Skeletal muscle tissue (tissue), 4 donors: ENCODE data around the gene TMEM150B. TPM values are rescaled to one million over a fixed set of nuclear protein-coding genes. Genes with fewer than 3 reads are reported as not detected.
A peak's percentile ranks its signal among the peaks of the same experiment; 100 is the strongest.
"Not testable (repeated sequence)": the region's sequence is repeated elsewhere in the genome, so short reads cannot be mapped to it uniquely, and the experiment has no call there.

Source experiments
- H3K27ac ChIP-seq: one replicate; pipeline ENCODE4 v1.7.0; 2013; ENCODE audit warnings: mild to moderate bottlenecking, low read depth, low read length, inconsistent platforms
- H3K27me3 ChIP-seq, 3 donors: one replicate each; pipeline ENCODE4 v1.7.0; 2013; ENCODE audit warnings: low read length in 3 of 3; ENCODE audit not compliant: control insufficient read depth in 3 of 3, insufficient read depth in 3 of 3
- H3K36me3 ChIP-seq, 3 donors: one replicate each; pipeline ENCODE4 v1.7.0; 2013; ENCODE audit warnings: low read length in 3 of 3; ENCODE audit not compliant: control insufficient read depth in 3 of 3, insufficient read depth in 3 of 3
- H3K4me1 ChIP-seq, 3 donors: one replicate each; pipeline ENCODE4 v1.7.0; 2013; ENCODE audit warnings: low read length in 3 of 3, mild to moderate bottlenecking in 3 of 3; ENCODE audit not compliant: control insufficient read depth in 3 of 3, insufficient read depth in 3 of 3
- H3K4me3 ChIP-seq, 3 donors: one replicate each; pipeline ENCODE4 v1.7.0; 2013; ENCODE audit warnings: low read length in 3 of 3
- H3K9ac ChIP-seq, 3 donors: one replicate each; pipeline ENCODE4 v1.7.0; 2013; ENCODE audit warnings: low read length in 3 of 3, mild to moderate bottlenecking in 3 of 3, moderate library complexity in 2 of 3, low read depth in 1 of 3
- H3K9me3 ChIP-seq, 3 donors: one replicate each; pipeline ENCODE4 v1.7.0; 2013; ENCODE audit warnings: low read length in 3 of 3; ENCODE audit not compliant: control insufficient read depth in 3 of 3
- total RNA-seq: library from RNA; depleted of rRNA; stranded (reverse); fragments of >200 nt; gene quantifications from one replicate; pipeline ENCODE4 v1.2.3, GENCODE V29; 2014
- donor health status: Osteomylitis.

The TMEM150B gene
- total RNA-seq, 1 donor from 2014 or later: 0.52 TPM

GRCh38 chr19:55339105-55339888 is 14.2 kb upstream of the TMEM150B start, which contains the start of gene KMT5C:
Gene KMT5C, plus strand, starts transcription at chr19:55339876. Its CDS starts 2,061 bp downstream, at chr19:55341937.
- H3K9ac ChIP-seq: peak within 1 kb of the TSS; percentile 91 to 96 (median 91)
- H3K9me3 ChIP-seq: no peaks in the 10 kb centered on the region
- H3K36me3 ChIP-seq: peaks cover 6 to 14% (median 8%) of the 10 kb centered on the region in 3 donors
- H3K27me3 ChIP-seq: peaks cover 0 to 16% (median 8%) of the 10 kb centered on the region in 3 donors
- peaks cover 20 to 25% (median 23%) of the 10 kb centered on the region in 3 donors for H3K4me1 ChIP-seq
- H3K27ac ChIP-seq: peak within 1 kb of the TSS; percentile 98
- peak within 1 kb of the TSS; percentile 78 to 86 (median 86) for H3K4me3 ChIP-seq

- no peak overlapping the region for H3K27ac ChIP-seq
- H3K9ac ChIP-seq: no peak overlapping the region
- peaks cover 15 to 19% (median 18%) of the 10 kb centered on the region in 3 donors for H3K4me1 ChIP-seq
- H3K27me3 ChIP-seq: peaks cover 8 to 26% (median 19%) of the 10 kb centered on the region in 3 donors
- no peaks in the 10 kb centered on the region for H3K9me3 ChIP-seq
- H3K4me3 ChIP-seq: no peak overlapping the region
- H3K36me3 ChIP-seq: no peaks in the 10 kb centered on the region
Measured at GRCh38 chr19:55336101-55336500, 11.0 kb upstream of the TMEM150B start.

- peaks cover 5 to 7% (median 6%) of the 10 kb centered on the region in 3 donors for H3K4me1 ChIP-seq
- no peak overlapping the region for H3K27ac ChIP-seq
- H3K4me3 ChIP-seq: no peak overlapping the region
- H3K36me3 ChIP-seq: no peaks in the 10 kb centered on the region
- H3K9me3 ChIP-seq: no peaks in the 10 kb centered on the region
- H3K27me3 ChIP-seq: peaks cover 8 to 30% (median 19%) of the 10 kb centered on the region in 3 donors
- no peak overlapping the region for H3K9ac ChIP-seq
Measured at GRCh38 chr19:55333870-55334269, 8.7 kb upstream of the TMEM150B start.

GRCh38 chr19:55329791-55330190 is 4.7 kb upstream of the TMEM150B start:
- peaks cover 8 to 17% (median 11%) of the 10 kb centered on the region in 3 donors for H3K27me3 ChIP-seq
- H3K36me3 ChIP-seq, H3K27ac ChIP-seq, H3K4me1 ChIP-seq, H3K4me3 ChIP-seq, H3K9ac ChIP-seq, H3K9me3 ChIP-seq: not testable (repeated sequence)

DNA sequence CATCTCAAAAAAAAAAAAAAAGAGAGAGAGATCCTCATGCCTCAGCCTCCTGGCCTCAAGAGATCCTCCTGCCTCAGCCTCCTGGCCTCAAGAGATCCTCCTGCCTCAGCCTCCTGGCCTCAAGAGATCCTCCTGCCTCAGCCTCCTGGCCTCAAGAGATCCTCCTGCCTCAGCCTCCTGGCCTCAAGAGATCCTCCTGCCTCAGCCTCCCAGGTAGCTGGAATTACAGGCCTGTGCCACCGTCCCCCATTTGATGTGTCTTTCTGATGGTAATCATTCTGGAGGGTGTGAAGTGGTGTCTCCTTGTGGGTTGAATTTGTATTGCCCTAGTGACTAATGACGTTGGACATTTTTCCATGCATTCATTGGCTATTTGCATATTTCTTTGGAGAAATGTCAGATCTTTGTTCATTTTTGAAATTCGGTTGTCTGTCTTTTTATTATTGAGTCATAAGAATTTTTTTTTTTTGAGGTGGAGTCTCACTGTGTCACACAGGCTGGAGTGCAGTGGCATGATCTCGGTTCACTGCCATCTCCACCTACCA is 3.7 kb upstream of the TMEM150B start:
- not testable (repeated sequence) for H3K27ac ChIP-seq, H3K36me3 ChIP-seq, H3K9ac ChIP-seq, H3K4me1 ChIP-seq, H3K4me3 ChIP-seq, H3K9me3 ChIP-seq
- peaks cover 3 to 10% (median 7%) of the 10 kb centered on the region in 3 donors for H3K27me3 ChIP-seq

DNA sequence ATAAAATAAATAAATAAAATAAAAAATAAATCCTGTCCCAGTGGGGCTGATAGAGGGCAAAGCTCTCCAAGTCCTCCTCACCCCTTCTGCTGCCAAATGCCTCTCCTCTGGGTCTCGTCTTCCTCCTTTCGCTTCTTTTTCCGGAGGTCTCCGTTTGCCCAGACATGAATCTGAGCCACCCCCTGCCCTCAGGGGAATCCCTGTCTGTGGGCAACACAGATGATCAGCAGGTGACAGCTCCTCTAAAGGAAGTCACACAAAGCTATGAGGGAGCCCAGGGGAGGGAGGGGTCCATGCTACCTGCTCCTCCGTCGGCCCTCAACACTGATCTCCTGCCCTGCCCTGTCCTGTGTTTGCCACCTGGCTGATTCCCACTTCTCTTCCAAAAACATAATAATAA is 479 bp downstream of the TMEM150B start:
- Histone ChIP-seq H3K36me3 (no peaks in the 10 kb centered on the region), H3K4me1 (peaks cover 0 to 4% (median 0%) of the 10 kb centered on the region in 3 donors), H3K27ac (peak overlapping the region; percentile 69), H3K9ac (no peak overlapping the region), H3K4me3 (no peak overlapping the region), H3K27me3 (peaks cover 0 to 14% (median 11%) of the 10 kb centered on the region in 3 donors), H3K9me3 (no peaks in the 10 kb centered on the region)

DNA sequence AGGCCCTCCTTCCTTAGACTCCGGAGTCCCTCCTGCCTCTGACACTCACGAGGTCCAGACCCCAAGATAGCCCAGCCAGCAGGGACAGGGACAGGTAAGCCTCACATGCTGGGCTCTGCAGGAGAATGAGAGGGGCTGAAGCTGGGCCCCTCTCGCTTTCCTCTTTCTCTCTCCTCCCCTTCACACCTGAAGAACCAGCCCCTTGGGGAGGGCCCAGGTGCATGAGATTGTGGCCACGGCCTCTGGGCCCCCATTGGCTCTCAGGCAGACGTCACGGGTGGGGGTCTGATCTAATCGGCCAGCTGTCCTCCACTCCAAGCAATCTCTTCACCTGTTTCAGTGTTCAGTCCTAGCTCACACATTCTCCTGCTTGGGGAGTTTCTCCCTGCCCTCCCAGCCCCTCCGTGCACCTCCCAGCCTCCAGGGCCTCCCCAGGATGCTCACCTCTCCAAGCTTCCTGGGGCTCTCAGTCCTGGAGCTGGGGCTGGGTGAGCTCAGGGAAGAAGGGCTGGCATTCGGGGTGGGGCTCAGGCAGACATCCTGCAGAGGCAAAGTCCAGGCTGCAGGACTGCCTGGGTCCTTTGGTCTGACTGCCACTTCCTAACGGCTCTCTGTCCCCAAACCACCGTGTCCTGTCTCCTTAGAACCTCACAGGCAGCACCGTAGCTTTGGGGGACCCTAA is 2.8 kb downstream of the TMEM150B start:
- no peak overlapping the region for H3K4me3 ChIP-seq

DNA sequence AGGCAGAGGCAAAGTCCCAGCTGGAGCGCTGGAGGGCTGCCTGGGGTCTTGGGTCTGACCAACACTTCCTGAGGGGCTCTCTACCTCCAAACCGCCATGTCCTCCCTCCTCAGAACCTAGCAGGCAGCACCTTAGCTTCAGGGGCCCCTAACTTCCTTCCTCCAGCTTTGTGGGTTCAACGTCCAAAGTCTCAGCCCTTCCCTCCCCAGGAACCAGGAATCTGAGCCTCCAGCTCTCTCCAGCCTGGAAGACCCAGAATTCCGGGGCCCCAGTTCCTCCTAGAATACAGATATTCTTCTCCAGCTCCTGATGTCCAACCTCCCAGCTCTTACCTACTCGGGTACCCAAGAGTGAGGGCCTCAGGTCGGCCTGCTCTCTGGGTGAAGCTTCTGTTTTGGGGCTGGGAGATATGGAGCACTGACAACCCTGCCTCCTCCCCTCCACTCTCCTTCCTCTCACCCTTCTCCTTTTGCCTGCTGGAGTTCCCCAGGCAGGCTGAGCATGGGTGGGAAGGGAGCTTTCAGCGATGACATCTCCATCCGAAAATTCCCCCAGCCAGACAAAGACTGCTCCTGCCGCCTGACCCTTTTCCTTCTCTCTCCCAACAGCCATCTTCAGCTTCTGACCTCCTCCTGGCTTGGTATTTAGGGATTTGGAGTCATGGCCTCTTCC is 3.5 kb downstream of the TMEM150B start:
- Histone ChIP-seq H3K4me1 (peaks cover 0 to 4% (median 0%) of the 10 kb centered on the region in 3 donors), H3K27me3 (peaks cover 0 to 14% (median 12%) of the 10 kb centered on the region in 3 donors), H3K36me3 (no peaks in the 10 kb centered on the region), H3K9ac (no peak overlapping the region), H3K9me3 (no peaks in the 10 kb centered on the region), H3K27ac (no peak overlapping the region), H3K4me3 (no peak overlapping the region)

More for the DNA sequence above, 2.8 kb downstream of the TMEM150B start:
- Histone ChIP-seq H3K9ac (no peak overlapping the region), H3K9me3 (no peaks in the 10 kb centered on the region), H3K36me3 (no peaks in the 10 kb centered on the region), H3K27me3 (peaks cover 0 to 14% (median 12%) of the 10 kb centered on the region in 3 donors), H3K27ac (no peak overlapping the region), H3K4me1 (peaks cover 0 to 4% (median 0%) of the 10 kb centered on the region in 3 donors)

DNA sequence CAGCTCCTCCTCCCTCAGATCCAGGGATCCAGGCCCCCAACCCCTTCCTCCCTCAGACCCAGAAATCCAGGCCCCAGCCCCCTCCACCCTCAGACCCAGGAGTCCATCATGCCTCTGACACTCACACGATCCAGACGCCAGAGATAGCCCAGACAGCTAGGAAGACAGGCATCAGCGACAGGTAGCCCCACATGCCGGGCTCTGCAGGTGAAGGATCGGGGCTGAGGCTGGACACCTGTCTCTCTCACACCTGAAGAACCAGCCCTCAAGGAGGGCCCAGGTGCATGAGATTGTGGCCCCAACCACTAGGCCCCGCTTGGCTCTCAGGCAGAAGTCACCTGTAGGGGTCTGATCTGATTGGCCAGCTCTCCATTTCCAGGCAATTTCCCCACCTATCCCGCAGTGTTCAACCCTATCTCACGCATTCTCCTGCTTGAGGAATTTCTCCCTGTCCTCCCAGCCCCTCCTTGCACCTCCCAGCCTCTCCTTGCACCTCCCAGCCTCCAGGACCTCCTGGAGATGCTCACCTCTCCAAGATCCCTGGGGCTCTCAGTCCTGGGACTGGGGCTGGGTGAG is 4.2 kb downstream of the TMEM150B start:
- Histone ChIP-seq H3K4me3 (no peak overlapping the region), H3K36me3 (no peaks in the 10 kb centered on the region), H3K9ac (no peak overlapping the region), H3K4me1 (peaks cover 0 to 4% (median 0%) of the 10 kb centered on the region in 3 donors), H3K27ac (no peak overlapping the region), H3K9me3 (no peaks in the 10 kb centered on the region), H3K27me3 (peaks cover 0 to 14% (median 12%) of the 10 kb centered on the region in 3 donors)
